GM19025 (cell line): ENCODE results near the gene NKX3-2.
A peak's percentile ranks its signal among the peaks of the same experiment; 100 is the strongest.
"Not testable (repeated sequence)": the region's sequence is repeated elsewhere in the genome, so short reads cannot be mapped to it uniquely, and the experiment has no call there.

Source experiments
- ATAC-seq: cut with Tn5 transposase; IDR thresholded peaks from one replicate; pipeline ENCODE4 v1.9.1; 2021; ENCODE audit warnings: mild to moderate bottlenecking, low read depth, moderate library complexity; ENCODE audit not compliant: unreplicated experiment

NKX3-2 gene

DNA sequence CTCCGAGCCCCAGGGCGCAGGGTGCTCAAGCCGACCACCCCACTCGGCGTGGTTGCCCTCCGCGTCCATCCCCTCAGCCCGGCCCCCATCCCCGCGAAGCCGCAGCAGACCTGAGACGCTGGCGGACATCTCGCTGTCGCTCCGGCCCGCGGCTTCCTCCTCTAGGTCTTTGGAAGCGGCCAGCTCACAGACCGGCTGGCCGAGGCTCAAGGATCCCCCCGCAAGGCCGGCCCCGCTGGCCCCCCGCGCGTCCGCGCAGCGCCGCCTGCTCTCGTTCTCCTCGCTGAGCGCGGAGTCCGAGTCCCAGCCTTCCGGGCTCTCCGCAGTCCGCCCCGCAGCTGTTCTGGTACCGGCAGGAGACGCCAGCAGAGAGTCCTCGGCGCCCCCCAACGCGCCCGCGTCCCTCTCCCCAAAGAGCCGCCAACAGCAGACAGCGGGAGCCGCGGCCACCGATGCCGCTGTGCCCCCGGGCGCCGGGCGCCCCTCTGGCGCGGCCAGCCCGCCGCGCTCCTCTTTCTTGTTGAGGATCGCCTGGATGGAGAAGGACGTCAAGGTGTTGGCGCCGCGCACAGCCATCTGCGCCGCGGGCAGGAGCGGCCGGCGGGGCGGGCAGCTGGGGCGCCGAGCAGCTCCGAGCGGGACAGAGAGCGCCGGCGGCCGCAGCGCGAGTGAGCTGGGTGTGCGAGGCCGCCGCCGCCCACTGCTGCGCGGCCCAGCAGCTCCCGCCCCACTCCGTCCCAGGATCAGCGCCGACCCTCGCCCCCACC is at the start of gene NKX3-2:
Gene NKX3-2 (minus strand): TSS at position 670 of the 767 bp plus-strand sequence. CDS start 94 bp downstream, at position 576.
- no peak for ATAC-seq

DNA sequence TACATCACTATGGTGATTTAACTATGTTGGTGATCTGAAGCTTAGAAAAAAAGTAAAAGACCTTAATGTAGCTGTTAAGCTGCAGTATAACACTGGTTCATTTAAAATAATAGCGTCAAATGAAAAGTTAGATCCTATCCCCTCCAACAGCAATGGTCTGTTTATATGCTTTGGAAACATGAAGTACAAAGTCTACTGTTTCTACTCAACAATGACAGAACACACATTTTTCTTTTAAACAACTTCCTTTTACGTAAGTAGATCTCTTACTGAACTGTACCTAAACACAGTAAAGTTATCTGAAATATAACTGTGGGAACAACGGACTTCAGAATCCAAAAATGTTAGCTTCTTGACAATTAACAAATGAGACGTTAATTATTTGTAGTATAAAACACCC is 47.9 kb upstream of the NKX3-2 start:
- no peak for ATAC-seq

DNA sequence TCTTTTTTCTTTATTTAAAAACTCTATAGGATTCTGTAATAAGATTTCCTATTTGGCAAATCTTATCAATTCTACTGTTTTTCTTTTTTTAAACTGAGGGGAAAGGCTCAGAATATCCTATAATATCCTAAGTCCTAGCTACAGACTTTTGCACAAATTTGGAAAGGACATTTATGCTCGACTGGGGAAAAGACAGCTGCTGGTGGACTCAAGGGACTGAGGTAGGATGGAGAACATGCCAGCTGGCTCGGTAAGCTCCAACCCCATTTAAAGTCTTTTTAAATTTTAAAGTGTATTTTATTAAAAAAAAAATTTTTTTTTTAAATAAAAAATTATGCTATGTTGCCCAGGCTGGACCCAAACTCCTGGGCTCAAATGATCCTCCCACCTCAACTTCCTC is 46.5 kb upstream of the NKX3-2 start:
- ATAC-seq: no peak

DNA sequence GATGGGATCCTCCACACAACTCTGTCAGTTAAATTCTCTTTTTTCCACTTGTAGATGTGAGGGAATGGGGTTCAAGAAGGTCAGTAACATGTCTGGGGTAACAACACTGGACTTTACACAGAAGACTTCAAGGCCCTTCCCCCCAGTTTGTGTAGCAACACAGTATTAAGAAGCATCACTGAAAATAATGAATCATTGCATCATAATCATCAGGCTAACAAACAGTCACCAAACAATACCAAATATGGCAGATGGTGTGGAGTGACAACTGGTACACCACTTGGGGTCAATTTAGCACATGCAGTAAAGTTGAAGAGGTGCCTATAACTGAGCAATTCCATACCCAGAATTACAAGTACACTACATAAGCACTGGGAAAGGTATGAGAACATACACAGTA is 44.6 kb upstream of the NKX3-2 start:
- ATAC-seq: no peak

DNA sequence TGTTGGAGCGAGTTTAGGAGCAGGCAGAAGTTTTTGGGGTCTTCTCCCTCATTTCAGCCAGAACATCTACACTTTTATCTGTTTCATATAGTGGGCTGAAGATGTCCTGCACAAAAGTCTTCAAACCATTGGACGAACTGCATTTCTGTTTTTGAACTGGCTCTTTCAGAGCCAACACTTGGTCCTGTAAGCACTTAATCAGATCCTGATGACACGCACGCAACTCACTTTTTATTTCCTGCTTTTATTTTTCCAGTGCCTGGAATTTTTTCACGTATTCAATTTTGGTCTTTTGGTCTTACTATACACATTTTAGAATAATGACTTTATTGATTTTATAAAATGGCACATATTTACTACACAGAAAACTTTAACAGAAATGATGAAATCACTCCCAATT is 40.2 kb upstream of the NKX3-2 start:
- ATAC-seq: no peak

DNA sequence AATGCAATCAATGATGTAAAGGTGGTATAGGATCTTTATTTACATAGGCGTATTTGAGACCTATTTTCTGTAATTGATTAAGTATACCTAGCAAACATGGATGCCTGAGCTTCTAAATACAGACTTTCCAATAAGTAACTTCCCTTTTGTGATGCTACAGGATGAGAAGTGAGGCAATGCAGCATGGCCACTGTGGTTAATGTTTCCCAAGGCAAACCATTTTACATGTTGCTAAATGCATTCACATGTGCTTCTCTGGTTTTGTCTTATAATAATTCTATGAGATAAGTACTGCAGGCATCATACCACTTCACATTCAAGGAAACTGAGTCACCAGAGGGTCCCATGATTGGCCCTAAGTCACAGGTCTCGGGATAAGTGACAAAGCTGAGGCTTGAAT is 35.7 kb upstream of the NKX3-2 start:
- no peak for ATAC-seq

DNA sequence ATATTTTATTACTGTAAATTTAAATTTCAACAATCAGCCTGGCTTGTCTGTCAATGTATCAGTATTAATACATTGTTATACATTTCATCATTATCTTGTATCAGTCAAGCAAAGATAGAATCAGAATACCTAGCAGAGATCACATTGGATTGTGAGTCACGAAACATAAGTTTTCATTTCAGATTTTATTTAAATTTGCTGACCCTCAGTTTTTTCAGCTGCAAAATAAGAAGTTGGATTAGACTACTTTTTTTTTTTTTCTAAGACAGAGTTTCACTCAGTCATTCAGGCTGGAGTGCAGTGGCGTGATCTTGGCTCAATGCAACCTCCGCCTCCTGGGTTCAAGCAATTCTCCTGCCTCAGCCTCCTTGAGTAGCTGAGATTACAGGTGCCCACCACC is 33.4 kb upstream of the NKX3-2 start:
- ATAC-seq: no peak

DNA sequence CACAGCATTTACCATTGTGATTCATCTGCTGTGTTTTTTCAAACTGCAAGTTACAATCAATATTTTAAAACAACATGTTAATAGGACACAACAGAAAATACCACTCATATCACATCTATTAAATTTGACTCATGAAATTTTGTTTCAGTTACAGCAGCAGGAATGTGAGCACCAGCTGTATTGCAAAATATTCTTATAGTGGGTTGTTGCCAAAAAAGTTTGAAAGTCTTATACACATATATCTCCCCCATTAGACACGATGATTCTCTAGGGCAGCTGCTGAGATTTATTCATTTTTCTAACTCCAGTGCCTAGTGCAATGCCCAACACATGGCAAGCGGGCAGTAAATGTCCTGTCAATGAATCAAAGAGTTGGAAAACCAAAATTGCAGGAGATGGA is 26.6 kb upstream of the NKX3-2 start:
- ATAC-seq: no peak

DNA sequence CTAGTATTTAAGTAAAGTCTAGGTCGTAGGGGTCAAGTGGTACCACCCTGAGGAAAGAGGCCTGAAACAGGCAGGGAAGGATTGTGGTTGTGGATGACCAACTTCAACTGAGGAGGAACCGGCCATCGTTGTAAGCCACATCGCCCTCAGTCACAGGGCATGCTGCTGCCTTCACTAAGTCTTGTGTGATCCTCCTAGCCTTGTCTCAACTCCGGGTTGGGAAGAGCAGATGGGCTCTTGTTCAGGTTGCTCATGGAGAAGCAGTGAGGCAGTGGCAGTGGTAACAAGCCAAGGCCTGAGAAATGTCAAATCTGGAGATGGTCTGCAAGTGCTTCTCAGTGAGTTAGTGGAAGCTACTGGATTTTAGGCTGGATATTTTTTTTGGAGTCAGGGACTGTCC is 22.8 kb upstream of the NKX3-2 start:
- no peak for ATAC-seq

DNA sequence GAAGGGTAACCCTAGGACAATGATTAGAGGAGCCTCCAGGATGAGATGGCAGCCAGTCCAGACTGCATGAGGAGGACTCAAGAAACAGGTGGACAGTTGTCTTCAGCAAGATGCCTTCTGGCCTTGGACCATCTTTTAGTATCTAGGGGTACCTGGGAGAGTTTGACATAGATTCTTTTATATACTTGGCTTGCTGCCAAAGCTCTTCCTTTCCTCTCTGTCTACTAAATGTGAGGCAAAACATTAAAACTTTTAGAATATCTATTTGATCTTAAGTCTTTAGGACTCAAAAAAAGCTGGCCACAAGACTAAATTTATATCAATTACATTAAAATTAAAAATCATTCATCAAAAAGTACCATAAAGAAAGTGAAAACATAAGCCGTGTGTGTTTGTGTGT is 18.6 kb upstream of the NKX3-2 start:
- ATAC-seq: no peak

DNA sequence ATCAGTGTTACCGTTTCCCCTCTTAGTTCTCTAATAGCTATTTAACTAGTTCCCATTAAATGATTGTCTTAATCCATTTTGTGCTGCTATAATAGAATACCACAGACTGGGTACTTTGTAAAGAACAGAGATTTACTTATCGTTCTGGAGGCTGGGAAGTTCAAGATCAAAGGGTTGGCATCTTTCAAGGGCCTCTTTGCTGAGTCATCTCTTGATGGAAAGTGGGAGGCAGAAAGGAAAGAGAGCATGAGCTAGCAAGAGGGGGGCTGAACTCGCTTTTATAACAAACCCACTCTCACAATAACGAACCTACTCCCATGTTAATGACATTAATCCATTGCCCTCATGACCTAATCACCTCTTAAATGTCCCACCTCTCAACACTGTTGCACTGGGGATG is 17.4 kb upstream of the NKX3-2 start:
- no peak for ATAC-seq

DNA sequence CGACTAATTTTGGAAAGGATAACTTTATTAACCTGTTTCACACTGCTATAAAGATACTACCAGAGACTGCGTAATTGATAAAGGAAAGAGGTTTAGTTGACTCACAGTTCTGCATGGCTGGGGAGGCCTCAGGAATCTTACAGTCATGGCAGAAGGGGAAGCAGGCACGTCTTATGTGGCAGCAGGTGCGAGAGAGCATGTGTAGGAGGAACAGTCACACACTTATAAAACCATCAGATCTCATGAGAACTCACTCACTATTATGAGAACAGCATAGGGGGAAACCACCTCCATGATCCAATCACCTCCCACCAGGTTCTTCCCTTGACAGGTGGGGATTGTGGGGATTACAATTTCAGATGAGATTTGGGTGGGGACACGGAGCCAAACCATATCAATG is 15.8 kb upstream of the NKX3-2 start:
- not testable (repeated sequence) for ATAC-seq

DNA sequence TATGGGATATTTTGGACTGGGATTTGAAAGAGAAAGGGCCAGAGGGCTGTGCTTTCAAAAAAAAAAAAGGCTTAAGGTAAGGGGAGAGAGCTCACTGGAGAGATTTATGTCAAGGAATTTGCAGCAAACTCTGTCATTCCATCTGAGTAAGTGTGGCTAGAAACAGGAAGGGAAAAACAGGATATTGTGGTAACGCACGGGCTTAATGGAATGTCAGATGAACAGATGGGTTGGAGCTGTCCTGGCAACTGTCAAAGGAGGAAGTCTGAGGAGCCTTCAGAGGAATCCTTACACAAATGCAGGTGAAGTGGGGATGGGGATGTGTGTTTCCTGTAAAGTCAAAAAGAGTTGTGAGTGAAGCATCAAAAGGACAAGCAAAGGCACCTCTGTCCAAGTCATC is 15.1 kb upstream of the NKX3-2 start:
- no peak for ATAC-seq

DNA sequence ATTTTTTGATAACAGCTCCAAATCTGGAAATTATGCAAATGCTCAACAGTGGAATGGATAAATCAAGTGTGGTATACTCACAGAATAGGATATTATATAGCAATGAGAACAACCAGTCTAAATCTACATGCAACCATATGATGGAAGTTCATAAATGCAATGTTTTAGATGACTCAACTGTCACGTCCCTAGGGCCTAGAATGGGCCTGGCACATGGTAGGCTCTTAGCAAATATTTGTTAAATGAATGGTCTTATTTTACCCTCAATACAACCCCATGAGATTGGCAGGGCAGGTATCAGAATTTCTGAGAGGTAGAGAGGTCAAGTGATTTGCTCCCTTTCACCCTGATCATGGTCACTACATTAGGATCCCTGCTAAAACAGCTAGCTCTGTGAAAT is 14.6 kb upstream of the NKX3-2 start:
- no peak for ATAC-seq

DNA sequence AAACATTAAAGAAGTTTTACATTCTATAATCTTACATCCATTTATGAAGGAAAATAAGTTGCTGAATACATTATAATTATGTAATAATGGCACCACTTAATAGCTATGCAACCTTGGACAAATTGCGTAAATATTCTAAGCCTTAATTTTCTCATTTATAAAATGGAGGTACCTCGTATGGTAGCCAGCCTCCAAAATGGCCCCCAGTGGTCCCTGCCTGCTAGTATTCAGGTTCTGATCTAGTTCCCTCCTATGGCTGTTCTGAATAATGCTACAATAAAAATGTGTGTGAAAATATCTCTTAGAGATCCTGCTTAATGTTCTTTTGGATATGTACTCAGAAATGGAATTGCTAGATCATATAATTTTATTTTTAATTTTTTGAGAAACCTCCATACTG is 11.0 kb upstream of the NKX3-2 start:
- ATAC-seq: no peak

DNA sequence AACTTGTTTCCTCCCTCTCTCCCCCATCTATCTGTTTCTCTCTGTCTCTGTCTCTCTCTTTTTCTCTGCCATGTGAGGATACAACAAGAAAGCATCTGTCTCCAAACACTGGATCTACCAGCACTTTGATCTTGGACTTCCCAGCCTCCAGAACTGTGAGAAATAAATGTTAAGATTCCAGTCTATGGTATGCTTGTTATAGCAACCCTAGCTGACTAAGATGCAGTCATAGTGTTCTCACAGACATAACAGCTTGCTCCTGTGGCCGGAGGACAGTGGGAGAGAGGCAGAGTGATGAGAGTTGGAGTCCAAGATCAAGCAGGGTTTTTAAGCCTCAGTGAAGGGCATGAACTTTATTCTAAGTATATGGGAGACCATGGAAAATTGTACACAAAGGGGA is 8.8 kb upstream of the NKX3-2 start:
- ATAC-seq: no peak

DNA sequence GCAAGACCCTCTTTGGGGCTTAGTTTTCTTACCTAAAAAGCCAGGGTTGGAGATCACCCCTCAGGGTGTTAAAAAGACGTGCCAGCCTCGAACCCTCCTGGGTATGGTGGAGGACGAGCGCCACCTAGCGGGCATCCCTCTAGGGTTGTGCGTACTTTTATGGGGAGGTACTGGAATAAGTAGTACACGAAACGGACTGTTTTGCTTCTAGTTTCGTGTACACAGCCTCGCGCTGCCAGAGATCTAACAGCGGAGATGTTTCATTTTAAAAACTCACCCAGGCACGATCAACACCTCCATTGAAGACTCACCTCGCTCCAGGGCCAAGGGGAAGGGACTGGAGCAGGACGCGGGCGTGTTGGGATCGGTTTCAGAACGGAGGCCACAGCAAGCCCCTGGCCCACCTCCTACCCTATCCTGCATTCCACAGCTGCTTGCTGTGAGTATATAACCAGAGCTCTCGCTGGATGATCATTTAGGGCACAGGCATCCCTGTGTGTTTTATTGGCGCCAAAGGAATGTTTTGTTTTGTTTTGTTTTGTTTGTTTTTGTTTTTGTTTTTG is 4.8 kb upstream of the NKX3-2 start:
- peak; percentile 52 for ATAC-seq

DNA sequence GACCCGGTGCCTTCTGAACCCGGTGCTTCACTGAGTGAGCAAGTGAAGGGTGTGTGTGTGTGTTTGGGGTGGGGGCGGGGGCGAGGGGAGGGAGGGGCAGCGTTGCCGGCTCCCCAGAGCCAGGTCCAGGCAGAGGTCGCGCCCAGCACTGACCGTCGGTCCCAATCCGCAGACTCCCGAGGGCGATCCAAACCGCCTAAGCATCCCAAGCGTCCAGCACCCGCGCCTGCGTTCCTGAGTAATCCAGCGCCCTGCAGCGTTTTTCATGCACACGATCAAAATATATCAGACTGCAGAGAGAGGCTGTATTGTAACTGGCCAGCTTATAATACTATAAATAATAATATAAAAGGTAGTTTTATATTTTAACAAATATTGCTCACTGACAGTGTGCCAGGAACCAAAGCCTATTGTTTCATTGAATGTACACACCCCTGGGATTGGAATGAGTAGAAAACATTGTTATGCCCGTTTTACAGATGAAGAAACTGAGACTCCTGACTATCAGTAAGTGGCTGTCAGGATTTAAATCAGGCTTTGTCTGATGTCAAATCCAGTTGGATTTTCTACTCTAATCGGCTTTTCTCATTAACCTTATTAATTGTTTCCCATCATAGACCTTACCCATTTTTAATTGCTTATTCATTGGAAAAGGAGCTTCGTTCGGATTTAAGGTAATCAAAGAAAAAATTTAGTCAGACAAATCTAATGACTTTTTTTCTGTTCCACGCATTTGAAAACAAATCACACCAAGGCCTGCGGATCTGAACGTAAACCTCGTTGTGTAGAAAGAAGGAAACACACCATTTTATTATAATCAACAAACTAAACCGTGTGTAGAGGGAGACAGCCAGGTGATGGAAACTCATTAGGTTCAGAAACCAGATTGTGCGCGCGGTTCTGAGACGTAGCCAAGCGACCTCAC is 4.0 kb upstream of the NKX3-2 start:
- ATAC-seq: no peak

DNA sequence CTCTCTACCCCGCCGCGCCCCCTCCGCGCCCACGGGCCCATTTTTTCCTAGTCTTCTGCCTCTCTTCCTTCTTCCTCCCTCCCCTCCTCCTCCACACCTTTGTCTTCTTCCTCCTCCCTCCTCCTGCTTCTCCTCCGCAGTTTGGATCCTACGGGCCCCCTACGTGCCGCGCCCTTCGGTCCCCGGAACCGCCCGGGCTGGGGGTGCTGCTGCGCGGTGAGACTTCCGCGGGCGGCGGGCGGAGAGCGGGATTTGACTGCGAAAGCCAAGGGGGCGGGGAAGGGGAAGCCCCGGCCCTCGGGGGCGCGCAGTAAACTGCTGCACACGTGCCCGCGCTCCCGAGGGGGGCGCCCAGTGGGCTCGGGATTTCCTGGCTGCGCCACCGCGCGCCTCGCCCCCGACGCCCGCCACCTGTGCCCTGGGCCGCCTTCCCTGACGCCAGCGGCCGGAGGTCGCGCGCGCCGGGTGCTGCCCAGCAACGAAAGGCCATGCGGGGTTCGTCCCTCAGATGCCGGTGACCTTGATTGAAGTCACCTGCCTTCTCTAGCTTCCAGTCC is 3.3 kb upstream of the NKX3-2 start:
- ATAC-seq: no peak

DNA sequence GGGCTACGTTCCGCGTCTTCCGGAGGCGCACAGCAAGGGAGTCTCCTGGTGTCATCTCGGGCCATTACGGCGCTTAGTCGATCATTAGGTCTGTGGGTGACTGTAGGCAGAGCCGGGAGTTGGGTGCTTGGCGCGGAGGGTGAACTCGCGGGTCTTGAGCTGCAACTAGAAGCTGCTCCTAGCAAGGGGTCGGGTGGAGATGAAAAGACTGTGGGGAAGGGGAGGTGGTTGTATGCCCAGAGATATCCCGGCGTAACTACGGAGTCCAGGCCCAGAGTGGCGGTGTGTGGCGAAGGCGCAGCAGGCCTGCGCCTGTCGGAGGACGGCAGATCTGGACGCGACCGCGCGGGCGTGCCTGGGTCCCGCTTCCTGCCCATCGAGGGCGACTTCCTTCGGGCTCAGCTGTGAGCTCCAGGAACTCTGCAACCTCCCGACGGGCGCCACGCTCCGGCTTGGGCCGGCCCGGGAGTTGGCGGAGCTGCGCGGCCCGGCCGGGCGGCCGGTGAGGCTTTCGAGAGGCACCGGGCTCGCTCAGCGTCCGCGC is 2.7 kb upstream of the NKX3-2 start:
- no peak for ATAC-seq
